ENCODE results near the gene RIC8A. TPM values are rescaled to one million over a fixed set of nuclear protein-coding genes. Genes with fewer than 3 reads are reported as not detected.

Gene RIC8A
- total and polyA plus RNA-seq, 2 of the 13 experiments (the other 11 are each of a cell fraction or from before 2014, with no cell fraction given), result 62.1 to 63.8 TPM

- TF ChIP-seq KLF15 (CRISPR knock-in tag; IDR thresholded peaks at IDR 0.05; ENCODE audit: borderline replicate concordance) (no peak), ZNF484 (CRISPR knock-in tag; IDR thresholded peaks at IDR 0.05; ENCODE audit: borderline replicate concordance, low read depth) (no peak), ZNF816 (CRISPR knock-in tag; IDR thresholded peaks at IDR 0.05; ENCODE audit: borderline replicate concordance) (0 out of 2 replicates have a peak, but pooled peaks have one; percentile 17), NAIF1 (CRISPR knock-in tag; IDR thresholded peaks at IDR 0.05; ENCODE audit: borderline replicate concordance) (0 out of 2 replicates have a peak, but pooled peaks have one; percentile 25), ADNP (CRISPR knock-in tag; IDR thresholded peaks at IDR 0.05) (no peak), FOXO4 (CRISPR knock-in tag; conservative IDR thresholded peaks at IDR 0.05) (no peak), NRL (CRISPR knock-in tag; IDR thresholded peaks at IDR 0.05; ENCODE audit: borderline replicate concordance) (no peak), ELK4 (CRISPR knock-in tag; IDR thresholded peaks at IDR 0.05; ENCODE audit: borderline replicate concordance) (no peak), XRCC5 (optimal IDR thresholded peaks at IDR 0.05; ENCODE audit: low read length) (peak; percentile 30), GLMP (CRISPR knock-in tag; IDR thresholded peaks at IDR 0.05; ENCODE audit: borderline replicate concordance) (no peak), ELF1 (CRISPR knock-in tag; IDR thresholded peaks at IDR 0.05) (no peak), USF2 (IDR thresholded peaks at IDR 0.05; ENCODE audit: low read depth, low read length) (no peak), USF2 (CRISPR knock-in tag; IDR thresholded peaks at IDR 0.05; ENCODE audit: borderline replicate concordance) (peak; percentile 10; the same call in 1 of the 2 replicates), HES4 (CRISPR knock-in tag; IDR thresholded peaks at IDR 0.05; ENCODE audit: borderline replicate concordance) (peak; percentile 94), ZNF230 (CRISPR knock-in tag; IDR thresholded peaks at IDR 0.05) (peak; percentile 77), ZBTB14 (CRISPR knock-in tag; IDR thresholded peaks at IDR 0.05) (no peak), IRF2 (CRISPR knock-in tag; IDR thresholded peaks at IDR 0.05) (no peak), CBX1 (IDR thresholded peaks at IDR 0.05; ENCODE audit: low read depth) (no peak), SCMH1 (CRISPR knock-in tag; IDR thresholded peaks at IDR 0.05; ENCODE audit: borderline replicate concordance) (no peak), MXD3 (CRISPR knock-in tag; IDR thresholded peaks at IDR 0.05) (no peak; the same call in none of the 2 replicates)
Measured at GRCh38 chr11:235997-236773, 28.7 kb downstream of the RIC8A start, which contains the start of gene SIRT3 (continued).
